ENCODE measurements around the gene GNAT2. TPM values are rescaled to one million over a fixed set of nuclear protein-coding genes. Genes with fewer than 3 reads are reported as not detected.

Gene GNAT2
- total RNA-seq, 4 donors from 2014 or later = not detected

DNA sequence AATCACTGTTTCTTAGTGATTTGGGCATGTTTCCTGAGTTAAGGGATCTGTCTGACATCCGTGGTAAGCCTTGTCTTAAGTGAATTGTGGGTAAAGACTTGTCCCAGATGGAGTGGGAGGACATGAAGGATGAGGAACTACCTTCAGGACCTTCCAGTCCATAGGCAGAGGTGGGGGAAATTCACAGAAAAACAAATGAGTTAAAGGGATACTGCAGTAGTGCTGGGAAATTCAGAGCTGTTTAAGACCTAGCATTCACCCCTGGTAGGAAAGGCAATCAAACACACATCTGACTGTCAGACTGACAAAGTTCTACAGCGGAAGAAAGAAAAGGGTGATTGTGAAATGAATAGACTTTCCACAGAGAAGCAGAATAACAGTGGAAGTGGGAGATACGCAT lies 3.0 kb downstream of the GNAT2 start:
- TF ChIP-seq, protein P1, sequence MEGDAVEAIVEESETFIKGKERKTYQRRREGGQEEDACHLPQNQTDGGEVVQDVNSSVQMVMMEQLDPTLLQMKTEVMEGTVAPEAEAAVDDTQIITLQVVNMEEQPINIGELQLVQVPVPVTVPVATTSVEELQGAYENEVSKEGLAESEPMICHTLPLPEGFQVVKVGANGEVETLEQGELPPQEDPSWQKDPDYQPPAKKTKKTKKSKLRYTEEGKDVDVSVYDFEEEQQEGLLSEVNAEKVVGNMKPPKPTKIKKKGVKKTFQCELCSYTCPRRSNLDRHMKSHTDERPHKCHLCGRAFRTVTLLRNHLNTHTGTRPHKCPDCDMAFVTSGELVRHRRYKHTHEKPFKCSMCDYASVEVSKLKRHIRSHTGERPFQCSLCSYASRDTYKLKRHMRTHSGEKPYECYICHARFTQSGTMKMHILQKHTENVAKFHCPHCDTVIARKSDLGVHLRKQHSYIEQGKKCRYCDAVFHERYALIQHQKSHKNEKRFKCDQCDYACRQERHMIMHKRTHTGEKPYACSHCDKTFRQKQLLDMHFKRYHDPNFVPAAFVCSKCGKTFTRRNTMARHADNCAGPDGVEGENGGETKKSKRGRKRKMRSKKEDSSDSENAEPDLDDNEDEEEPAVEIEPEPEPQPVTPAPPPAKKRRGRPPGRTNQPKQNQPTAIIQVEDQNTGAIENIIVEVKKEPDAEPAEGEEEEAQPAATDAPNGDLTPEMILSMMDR (IDR thresholded peaks at IDR 0.05) = no peak
- TF ChIP-seq POLR2A (IDR thresholded peaks at IDR 0.05) = no peak
- H3K4me3 ChIP-seq (ENCODE audit: low read depth, poor library complexity, severe bottlenecking) = no peak overlapping the region
- intact Hi-C loops (cut with DNase I; ENCODE audit: low total_unique reads) = loop anchor here (10.0 kb wide), 1 partner anchor 52 kb away; no protein-coding TSS in a partner anchor
- 71 to 83% methylated on average over 3 of the region's 3 CpGs for WGBS, 2 donors
- no peak for DNase-seq (ENCODE audit: low spot score in 2 of 2)

DNA sequence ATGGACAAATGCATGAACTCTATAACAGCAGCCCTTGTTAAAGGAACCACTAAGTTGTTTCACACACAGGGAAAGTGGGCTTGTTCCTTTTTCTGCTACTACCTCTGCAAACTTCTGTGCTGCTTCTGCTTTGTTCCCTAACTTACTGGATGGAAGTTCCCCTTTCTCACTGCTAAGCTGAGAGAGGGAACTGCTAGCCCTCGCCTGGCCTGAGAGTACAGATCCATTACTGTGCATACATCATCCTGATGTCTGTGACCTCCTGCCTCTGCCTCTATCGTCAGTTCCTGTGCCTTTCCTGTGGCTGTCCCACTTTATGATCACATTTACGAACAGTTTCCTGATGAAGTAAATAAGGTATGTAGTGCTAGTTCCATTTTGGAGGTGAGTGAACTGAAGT lies 3.5 kb downstream of the GNAT2 start:
- 59 to 64% methylated on average over 3 of the region's 3 CpGs for WGBS, 2 donors
- intact Hi-C loops (cut with DNase I; ENCODE audit: low total_unique reads) = loop anchor here (10.0 kb wide), 1 partner anchor 51 kb away; no protein-coding TSS in a partner anchor
- no peak overlapping the region for H3K4me3 ChIP-seq (ENCODE audit: low read depth, poor library complexity, severe bottlenecking)
- DNase-seq (ENCODE audit: low spot score in 2 of 2) = no peak
- TF ChIP-seq, protein P1 (IDR thresholded peaks at IDR 0.05) = no peak
- TF ChIP-seq POLR2A (IDR thresholded peaks at IDR 0.05) = no peak

- intact Hi-C loops (cut with DNase I; ENCODE audit: low total_unique reads) = loop anchor here (10.0 kb wide), 1 partner anchor 49 kb away; no protein-coding TSS in a partner anchor
- WGBS, 2 donors = 44 to 56% methylated on average over 7 of the region's 7 CpGs
- TF ChIP-seq, protein P1 (IDR thresholded peaks at IDR 0.05) = no peak
- no peak for TF ChIP-seq POLR2A (IDR thresholded peaks at IDR 0.05)
- DNase-seq (ENCODE audit: low spot score in 2 of 2) = no peak
- no peak overlapping the region for H3K4me3 ChIP-seq (ENCODE audit: low read depth, poor library complexity, severe bottlenecking)
These were observed 5.9 kb downstream of the GNAT2 start for GRCh38 chr1:109613361-109614147.

DNA sequence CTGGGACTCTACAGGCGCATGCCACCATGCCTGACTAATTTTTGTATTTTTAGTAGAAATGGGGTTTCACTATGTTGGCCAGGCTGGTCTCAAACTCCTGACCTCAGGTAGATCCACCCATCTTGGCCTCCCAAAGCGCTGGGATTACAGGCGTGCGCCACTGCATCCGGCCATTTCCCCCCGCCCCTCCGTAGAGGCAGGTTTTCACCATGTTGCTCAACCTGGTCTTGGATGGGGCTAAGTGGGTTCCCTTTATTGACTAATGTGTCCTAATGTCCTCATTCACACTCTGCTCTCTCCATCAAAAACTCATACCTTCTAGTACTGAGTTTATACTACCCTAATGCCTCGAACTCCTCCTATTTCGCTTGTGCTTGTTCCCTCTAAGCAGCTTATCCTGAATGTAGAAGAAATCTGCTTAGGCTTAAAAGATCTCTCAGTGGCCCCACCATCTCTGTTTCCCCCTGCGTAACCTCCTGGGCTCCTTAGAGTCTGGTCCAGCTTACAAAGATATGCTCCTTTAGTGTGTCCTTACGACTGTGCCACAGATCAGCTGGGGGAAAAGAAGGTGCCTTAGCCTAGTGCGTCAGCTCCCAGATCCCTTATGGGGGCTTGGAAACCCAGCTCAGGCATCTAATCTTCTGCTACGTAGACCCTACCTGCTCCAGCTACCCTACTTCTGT lies 8.0 kb downstream of the GNAT2 start:
- intact Hi-C loops (cut with DNase I; ENCODE audit: low total_unique reads) = loop anchor here (10.0 kb wide), 1 partner anchor 47 kb away; no protein-coding TSS in a partner anchor
- 92 to 96% methylated on average over 13 of the region's 13 CpGs for WGBS, 2 donors
- no peak overlapping the region for H3K4me3 ChIP-seq (ENCODE audit: low read depth, poor library complexity, severe bottlenecking)
- TF ChIP-seq, protein P1 (IDR thresholded peaks at IDR 0.05) = no peak
- no peak for TF ChIP-seq POLR2A (IDR thresholded peaks at IDR 0.05)
- DNase-seq (ENCODE audit: low spot score in 2 of 2) = no peak

DNA sequence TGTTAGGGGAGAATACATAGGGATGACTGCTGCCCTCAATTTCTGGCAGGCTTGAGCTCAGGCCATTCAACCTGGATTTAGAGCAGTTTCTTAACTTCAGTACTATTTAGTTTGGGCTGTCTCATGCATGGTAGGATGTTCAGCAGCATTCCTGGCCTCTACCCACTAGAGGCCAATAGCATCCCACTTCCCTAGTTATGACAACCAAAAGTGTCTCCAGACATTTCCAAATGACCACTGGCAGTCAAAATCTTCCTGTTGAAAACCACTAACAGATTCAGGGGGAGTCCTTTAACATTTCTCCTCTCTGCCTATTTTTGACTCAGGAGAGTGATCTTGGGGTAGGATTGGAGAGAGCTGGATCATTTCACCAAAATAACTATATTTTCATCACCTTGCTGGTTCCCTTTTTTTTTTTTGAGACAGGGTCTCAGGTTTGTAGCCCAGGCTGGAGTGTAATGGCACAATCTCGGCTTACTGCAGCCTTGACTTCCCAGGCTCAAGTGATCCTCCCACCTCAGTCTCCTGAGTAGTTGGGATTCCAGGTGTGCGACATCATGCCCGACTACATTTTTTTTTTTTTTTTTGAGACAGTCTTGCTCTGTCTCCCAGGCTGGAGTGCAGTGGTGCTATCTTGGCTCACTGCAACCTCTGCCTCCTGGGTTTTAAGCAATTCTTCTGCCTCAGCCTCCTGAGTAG lies 8.7 kb downstream of the GNAT2 start:
- 52 to 56% methylated on average over 3 of the region's 3 CpGs for WGBS, 2 donors
- intact Hi-C loops (cut with DNase I; ENCODE audit: low total_unique reads) = loop anchor here (10.0 kb wide), 1 partner anchor 46 kb away; no protein-coding TSS in a partner anchor
- no peak overlapping the region for H3K4me3 ChIP-seq (ENCODE audit: low read depth, poor library complexity, severe bottlenecking)
- DNase-seq (ENCODE audit: low spot score in 2 of 2) = no peak
- TF ChIP-seq POLR2A (IDR thresholded peaks at IDR 0.05) = no peak
- TF ChIP-seq, protein P1 (IDR thresholded peaks at IDR 0.05) = no peak

Measured in lower leg skin (tissue), 4 donors.